Erythroblast (primary cell): ENCODE results near the gene GH1.
"Not testable (repeated sequence)": the region's sequence is repeated elsewhere in the genome, so short reads cannot be mapped to it uniquely, and the experiment has no call there.

Experiments used
- GATA1 ChIP-seq: IDR thresholded peaks from 2 replicates; pipeline ENCODE4 v1.6.1; 2011; ENCODE audit warnings: low read depth, mild to moderate bottlenecking, control low read depth, low read length, moderate library complexity
- POLR2A ChIP-seq: IDR thresholded peaks from 2 replicates; pipeline ENCODE4 v1.6.1; 2011; ENCODE audit warnings: mild to moderate bottlenecking, low read length

DNA sequence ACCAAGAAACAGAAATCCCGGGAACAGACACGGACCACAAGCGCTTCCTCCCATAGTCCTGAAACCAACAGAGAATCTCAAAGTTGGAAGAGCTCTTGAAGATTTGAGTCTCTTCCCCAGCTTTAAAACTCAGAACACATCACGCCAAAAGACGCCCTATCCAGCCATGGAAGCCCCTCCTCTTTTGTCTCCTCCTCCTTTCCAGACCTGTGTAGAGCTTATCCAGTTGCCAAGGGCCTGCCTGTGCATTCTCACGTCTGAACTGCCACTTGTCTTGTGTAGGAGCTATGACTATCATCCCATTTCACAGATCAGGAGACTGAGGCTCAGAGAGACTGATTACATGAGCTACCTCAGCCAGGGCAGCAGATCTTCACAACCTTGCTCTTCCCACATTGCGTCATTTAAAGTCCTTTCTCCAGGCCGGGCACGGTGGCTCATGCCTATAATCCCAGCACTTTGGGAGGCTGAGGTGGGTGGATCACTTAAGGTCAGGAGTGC lies 36.0 kb downstream of the GH1 start:
- not testable (repeated sequence) for TF ChIP-seq POLR2A, GATA1
